Neutrophil (primary cell): ENCODE results near the gene IRF2BPL.

ENCODE experiments used
- H3K27ac ChIP-seq: fragments of 200-600 bp; sonication (generic); 2 replicates; pipeline ENCODE4 v1.5.1; 2016; ENCODE audit warnings: mild to moderate bottlenecking, moderate library complexity
- H3K27me3 ChIP-seq: fragments of 200-600 bp; sonication (generic); 2 replicates; pipeline ENCODE4 v1.6.0; 2016; ENCODE audit warnings: mild to moderate bottlenecking
- H3K36me3 ChIP-seq: fragments of 200-600 bp; sonication (generic); 2 replicates; pipeline ENCODE4 v1.5.1; 2017
- H3K4me1 ChIP-seq, 2 experiments: fragments of 200-600 bp in 1 of 2; sonication (generic) in 1 of 2; 1 replicate in 1 of 2; 2 replicates in 1 of 2; pipeline versions ENCODE4 v1.5.1 to v1.6.1; 2013 to 2016; ENCODE audit warnings: low read depth in 1 of 2, low read length in 1 of 2, mild to moderate bottlenecking in 1 of 2, moderate library complexity in 1 of 2; ENCODE audit not compliant: control insufficient read depth in 1 of 2, insufficient read depth in 1 of 2
- H3K4me3 ChIP-seq, 2 experiments: fragments of 200-600 bp in 1 of 2; sonication (generic) in 1 of 2; 1 replicate in 1 of 2; 2 replicates in 1 of 2; pipeline ENCODE4 v1.5.1; 2013 to 2016; ENCODE audit warnings: low read depth in 1 of 2, low read length in 1 of 2, mild to moderate bottlenecking in 1 of 2, moderate library complexity in 1 of 2
- H3K9me3 ChIP-seq: fragments of 200-600 bp; sonication (generic); 2 replicates; pipeline ENCODE4 v1.5.1; 2016
- TF ChIP-seq, protein P1 (sequence below): fragments of 200-600 bp; sonication (generic); IDR thresholded peaks from 2 replicates; pipeline ENCODE4 v1.5.1; 2016; ENCODE audit warnings: antibody characterized with exemption

The IRF2BPL gene

DNA sequence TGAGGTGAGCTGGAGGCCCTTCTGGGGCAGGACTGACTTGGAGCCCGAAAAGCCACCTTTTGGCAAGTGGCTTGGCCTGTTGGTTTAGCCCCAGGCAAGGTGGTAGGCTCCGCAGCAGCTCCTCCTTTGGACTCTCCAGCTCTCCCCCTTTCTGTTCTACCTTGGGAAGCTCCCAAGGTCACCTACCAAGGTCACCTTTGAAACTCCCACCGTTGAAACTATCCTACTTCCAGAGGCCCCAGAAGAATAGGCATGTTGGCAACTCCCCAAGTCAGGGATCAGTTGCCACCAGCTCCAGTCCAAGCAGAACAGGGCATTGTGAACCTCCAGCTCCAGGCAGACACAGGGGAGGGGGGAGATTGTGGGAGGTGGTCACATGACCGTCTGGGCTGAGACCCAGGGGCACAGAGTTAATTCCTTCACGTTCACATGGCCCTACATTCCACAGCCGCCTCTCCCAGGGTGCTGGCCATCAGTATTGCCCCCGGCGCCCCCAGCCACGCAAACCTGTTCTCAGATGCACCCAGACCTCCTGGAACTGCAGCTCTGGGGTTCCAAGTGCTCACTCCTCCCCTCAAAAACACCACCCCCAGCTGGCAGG lies 14.4 kb downstream of the IRF2BPL start:
- H3K9me3 ChIP-seq: no peaks in the 10 kb centered on the region
- H3K27ac ChIP-seq: no peak overlapping the region
- peaks cover 0 to 5% of the 10 kb centered on the region in 2 experiments for H3K4me1 ChIP-seq
- no peak overlapping the region for H3K4me3 ChIP-seq
- H3K27me3 ChIP-seq: no peaks in the 10 kb centered on the region
- H3K36me3 ChIP-seq: no peaks in the 10 kb centered on the region
- TF ChIP-seq, protein P1, sequence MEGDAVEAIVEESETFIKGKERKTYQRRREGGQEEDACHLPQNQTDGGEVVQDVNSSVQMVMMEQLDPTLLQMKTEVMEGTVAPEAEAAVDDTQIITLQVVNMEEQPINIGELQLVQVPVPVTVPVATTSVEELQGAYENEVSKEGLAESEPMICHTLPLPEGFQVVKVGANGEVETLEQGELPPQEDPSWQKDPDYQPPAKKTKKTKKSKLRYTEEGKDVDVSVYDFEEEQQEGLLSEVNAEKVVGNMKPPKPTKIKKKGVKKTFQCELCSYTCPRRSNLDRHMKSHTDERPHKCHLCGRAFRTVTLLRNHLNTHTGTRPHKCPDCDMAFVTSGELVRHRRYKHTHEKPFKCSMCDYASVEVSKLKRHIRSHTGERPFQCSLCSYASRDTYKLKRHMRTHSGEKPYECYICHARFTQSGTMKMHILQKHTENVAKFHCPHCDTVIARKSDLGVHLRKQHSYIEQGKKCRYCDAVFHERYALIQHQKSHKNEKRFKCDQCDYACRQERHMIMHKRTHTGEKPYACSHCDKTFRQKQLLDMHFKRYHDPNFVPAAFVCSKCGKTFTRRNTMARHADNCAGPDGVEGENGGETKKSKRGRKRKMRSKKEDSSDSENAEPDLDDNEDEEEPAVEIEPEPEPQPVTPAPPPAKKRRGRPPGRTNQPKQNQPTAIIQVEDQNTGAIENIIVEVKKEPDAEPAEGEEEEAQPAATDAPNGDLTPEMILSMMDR: no peak

DNA sequence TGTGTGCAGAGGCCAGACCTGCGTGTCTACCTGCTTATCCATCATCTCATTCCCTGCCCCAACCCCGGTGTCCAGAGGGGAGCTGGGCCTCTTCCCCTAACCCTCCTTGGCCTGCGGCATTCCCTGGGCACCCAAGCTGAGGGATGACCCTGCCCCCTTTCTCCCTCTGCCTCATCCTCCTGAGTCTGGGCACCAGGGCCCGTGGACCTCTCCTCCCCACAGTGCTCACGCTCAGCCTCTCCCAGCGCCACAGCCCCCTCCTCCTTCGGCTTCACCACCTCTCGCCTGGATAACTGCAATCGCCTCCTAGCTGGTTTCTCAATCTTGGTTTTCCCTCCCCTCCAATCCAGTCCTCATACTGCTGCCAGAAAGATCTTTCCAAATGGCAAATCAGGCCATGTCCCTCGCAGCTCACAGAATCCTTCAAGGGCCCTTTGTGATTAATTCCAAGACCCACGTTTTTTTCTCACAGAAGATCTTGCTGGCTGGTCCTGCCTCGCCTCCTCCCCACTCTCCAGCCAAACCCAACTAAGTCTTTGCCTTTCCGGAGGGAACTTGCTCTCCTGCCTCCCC lies 16.2 kb downstream of the IRF2BPL start:
- no peaks in the 10 kb centered on the region for H3K27me3 ChIP-seq

DNA sequence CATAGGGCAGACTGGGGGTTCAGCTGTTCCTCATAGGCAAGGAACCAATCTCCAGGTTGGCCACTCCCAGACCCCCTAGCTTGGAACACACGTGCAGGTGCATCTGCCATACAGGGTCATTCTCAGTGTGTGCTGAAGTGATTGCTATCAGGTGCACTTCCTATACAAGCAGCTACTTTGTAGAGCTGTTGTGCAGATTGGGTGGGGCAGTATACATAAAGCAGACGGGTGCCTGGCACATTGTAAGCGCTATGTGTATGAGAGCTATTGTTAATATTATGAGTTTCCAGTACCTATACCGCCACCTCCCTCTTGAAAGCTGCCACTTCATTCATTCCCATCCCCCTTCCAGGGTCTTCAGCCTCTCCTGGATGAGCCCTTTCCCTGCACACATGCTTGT lies 17.3 kb downstream of the IRF2BPL start:
- H3K4me1 ChIP-seq: no peaks in the 10 kb centered on the region
- TF ChIP-seq, protein P1: no peak
- no peak overlapping the region for H3K27ac ChIP-seq
- no peaks in the 10 kb centered on the region for H3K9me3 ChIP-seq
- no peaks in the 10 kb centered on the region for H3K27me3 ChIP-seq
- no peaks in the 10 kb centered on the region for H3K36me3 ChIP-seq
- H3K4me3 ChIP-seq: no peak overlapping the region

More for the DNA sequence above, 16.2 kb downstream of the IRF2BPL start:
- no peak overlapping the region for H3K27ac ChIP-seq
- no peaks in the 10 kb centered on the region for H3K4me1 ChIP-seq
- no peaks in the 10 kb centered on the region for H3K9me3 ChIP-seq
- TF ChIP-seq, protein P1: no peak
- no peak overlapping the region for H3K4me3 ChIP-seq
- H3K36me3 ChIP-seq: no peaks in the 10 kb centered on the region

DNA sequence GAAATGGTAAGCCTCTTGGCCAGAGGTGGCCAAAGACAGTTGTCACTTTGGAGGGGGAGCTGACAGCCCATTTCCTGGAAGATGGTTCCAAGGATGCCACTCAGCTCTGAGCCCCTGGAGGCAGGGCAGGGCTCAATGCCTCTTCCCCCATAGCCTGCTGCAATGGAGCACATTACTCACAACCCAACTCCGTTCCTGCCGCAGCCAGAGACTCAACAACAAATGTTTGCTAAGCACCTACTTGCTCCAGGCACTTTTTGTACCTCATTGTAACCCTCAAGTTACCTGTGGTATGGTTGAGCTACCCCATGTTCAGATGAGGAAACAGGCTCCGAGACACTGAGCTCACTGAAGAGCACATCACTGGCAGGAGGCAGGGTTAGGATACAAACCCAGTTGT lies 19.5 kb downstream of the IRF2BPL start:
- Histone ChIP-seq H3K36me3 (no peaks in the 10 kb centered on the region), H3K27me3 (no peaks in the 10 kb centered on the region), H3K27ac (no peak overlapping the region), H3K9me3 (no peaks in the 10 kb centered on the region), H3K4me1 (no peaks in the 10 kb centered on the region), H3K4me3 (no peak overlapping the region)
- TF ChIP-seq, protein P1: no peak

DNA sequence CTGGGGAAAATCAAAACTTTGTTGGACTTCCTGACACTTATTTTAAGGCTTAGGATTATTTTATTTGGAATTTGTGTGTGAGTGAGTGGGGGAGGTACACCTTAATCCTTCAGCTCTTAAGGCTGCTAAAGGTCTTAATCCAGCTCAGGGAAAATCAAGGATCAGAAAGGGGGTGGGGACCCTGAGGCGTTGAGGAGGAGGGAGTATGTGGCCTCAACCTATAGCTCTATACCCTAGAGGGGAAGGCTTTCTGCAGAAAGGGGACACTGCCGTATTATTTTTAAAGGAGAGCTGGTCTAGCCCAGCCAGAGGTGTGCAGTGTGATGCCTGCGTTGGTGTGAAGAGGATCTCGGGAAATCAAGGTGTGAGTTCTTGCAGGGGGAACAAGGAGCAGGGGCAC lies 20.0 kb downstream of the IRF2BPL start:
- Histone ChIP-seq H3K27ac (no peak overlapping the region), H3K36me3 (no peaks in the 10 kb centered on the region), H3K27me3 (no peaks in the 10 kb centered on the region), H3K4me1 (no peaks in the 10 kb centered on the region), H3K4me3 (no peak overlapping the region), H3K9me3 (no peaks in the 10 kb centered on the region)
- TF ChIP-seq, protein P1: no peak
